DOHH2 (cell line): Measurements from ENCODE around the gene TRIM25.

Experiments
- EZH2phosphoT487 ChIP-seq: fragments of 200-600 bp; sonication (generic); IDR thresholded peaks from 2 replicates; pipeline ENCODE4 v1.6.1; 2017; ENCODE audit warnings: borderline replicate concordance, mild to moderate bottlenecking, antibody characterized with exemption, low read length, moderate library complexity, mixed read lengths
- TF ChIP-seq, protein P1 (sequence below): fragments of 200-600 bp; sonication (generic); IDR thresholded peaks from one replicate; pipeline ENCODE4 v1.5.1; 2014; ENCODE audit warnings: antibody characterized with exemption, mild to moderate bottlenecking, low read depth, low read length; ENCODE audit not compliant: poor library complexity, severe bottlenecking

- TF ChIP-seq, protein P1, sequence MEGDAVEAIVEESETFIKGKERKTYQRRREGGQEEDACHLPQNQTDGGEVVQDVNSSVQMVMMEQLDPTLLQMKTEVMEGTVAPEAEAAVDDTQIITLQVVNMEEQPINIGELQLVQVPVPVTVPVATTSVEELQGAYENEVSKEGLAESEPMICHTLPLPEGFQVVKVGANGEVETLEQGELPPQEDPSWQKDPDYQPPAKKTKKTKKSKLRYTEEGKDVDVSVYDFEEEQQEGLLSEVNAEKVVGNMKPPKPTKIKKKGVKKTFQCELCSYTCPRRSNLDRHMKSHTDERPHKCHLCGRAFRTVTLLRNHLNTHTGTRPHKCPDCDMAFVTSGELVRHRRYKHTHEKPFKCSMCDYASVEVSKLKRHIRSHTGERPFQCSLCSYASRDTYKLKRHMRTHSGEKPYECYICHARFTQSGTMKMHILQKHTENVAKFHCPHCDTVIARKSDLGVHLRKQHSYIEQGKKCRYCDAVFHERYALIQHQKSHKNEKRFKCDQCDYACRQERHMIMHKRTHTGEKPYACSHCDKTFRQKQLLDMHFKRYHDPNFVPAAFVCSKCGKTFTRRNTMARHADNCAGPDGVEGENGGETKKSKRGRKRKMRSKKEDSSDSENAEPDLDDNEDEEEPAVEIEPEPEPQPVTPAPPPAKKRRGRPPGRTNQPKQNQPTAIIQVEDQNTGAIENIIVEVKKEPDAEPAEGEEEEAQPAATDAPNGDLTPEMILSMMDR: no peak
- no peak for TF ChIP-seq EZH2phosphoT487
Measured at GRCh38 chr17:56868716-56869115, 45.1 kb downstream of the TRIM25 start.
